ENCODE results near the gene DLGAP1. TPM values are rescaled to one million over a fixed set of nuclear protein-coding genes. Genes with fewer than 3 reads are reported as not detected.

The DLGAP1 gene
- total and polyA plus RNA-seq, 2 of the 8 experiments (the other 6 are each of a cell fraction or from before 2014, with no cell fraction given) = 11.8 to 16.9 TPM

GRCh38 chr18:4450065-4450658 lies 4.9 kb downstream of the DLGAP1 start:
- Histone ChIP-seq H2BK15ac (ENCODE audit: low read length) (no peak overlapping the region), H3K27me3 (replicated peaks in 1 of 4; ENCODE audit: control insufficient read depth in 3 of 4, extremely low read depth in 1 of 4, insufficient read depth in 3 of 4, low read length in 3 of 4) (no peaks in the 10 kb centered on the region), H3K9me3 (ENCODE audit: insufficient read depth in 2 of 2, low read depth in 1 of 2, low read length in 1 of 2) (no peaks in the 10 kb centered on the region), H2BK120ac (replicated peaks; ENCODE audit: low read depth, low read length) (no peak overlapping the region), H3K4me3 (ENCODE audit: extremely low read depth in 1 of 4, insufficient read depth in 2 of 4, low read depth in 3 of 4, low read length in 4 of 4) (no peak overlapping the region), H4K20me1 (replicated peaks in 1 of 2; ENCODE audit: control insufficient read depth in 1 of 2, insufficient read depth in 2 of 2, low read length in 2 of 2) (peaks cover 5 to 9% of the 10 kb centered on the region in 2 experiments), H3K79me1 (ENCODE audit: low read depth, low read length) (peaks cover 6% of the 10 kb centered on the region; the same call in 1 of the 2 replicates), H3K79me2 (ENCODE audit: control insufficient read depth in 1 of 2, insufficient read depth in 2 of 2, low read length in 2 of 2) (peaks cover 0 to 83% of the 10 kb centered on the region in 2 experiments; a peak in 3 of 4 replicates), H2AK5ac (ENCODE audit: low read depth, low read length) (no peak overlapping the region), H3K4me2 (ENCODE audit: insufficient read depth in 1 of 2, low read depth in 2 of 2, low read length in 2 of 2) (peak overlapping the region in 1 of 2 experiments; percentile 7; a peak in 1 of 4 replicates), H3K9ac (replicated peaks in 1 of 4; ENCODE audit: extremely low read depth in 1 of 4, low read depth in 3 of 4, low read length in 3 of 4) (no peak overlapping the region), H3K23me2 (ENCODE audit: low read depth, low read length) (peaks cover 12% of the 10 kb centered on the region), H2BK12ac (ENCODE audit: low read depth, low read length) (no peak overlapping the region), H3K18ac (ENCODE audit: extremely low read depth, low read length) (no peak overlapping the region), H3K4me1 (replicated peaks in 1 of 4; ENCODE audit: control insufficient read depth in 3 of 4, insufficient read depth in 4 of 4, low read length in 3 of 4) (peaks cover 0 to 19% (median 14%) of the 10 kb centered on the region in 4 experiments; a peak in 4 of 7 replicates), H4K91ac (replicated peaks; ENCODE audit: insufficient read length, low read length) (no peak overlapping the region), H4K8ac (ENCODE audit: extremely low read depth, insufficient read depth, low read length) (no peak overlapping the region), H3K36me3 (ENCODE audit: control insufficient read depth in 2 of 4, insufficient read depth in 4 of 4, low read length in 3 of 4) (no peaks in the 10 kb centered on the region), H3K4ac (replicated peaks; ENCODE audit: insufficient read length, low read depth, low read length) (no peak overlapping the region), H3K56ac (replicated peaks; ENCODE audit: insufficient read length, low read depth, low read length) (no peak overlapping the region), H3K14ac (ENCODE audit: insufficient read length) (no peak overlapping the region), H2BK20ac (ENCODE audit: low read length) (no peak overlapping the region), H2AFZ (ENCODE audit: low read length) (no peak overlapping the region), H2BK5ac (ENCODE audit: low read depth, low read length) (no peak overlapping the region), H3K23ac (ENCODE audit: insufficient read length) (no peak overlapping the region), H3K27ac (ENCODE audit: low read depth, low read length) (no peak overlapping the region), H4K5ac (ENCODE audit: insufficient read length, low read depth, low read length) (no peak overlapping the region)
- FAIRE-seq = no peak
- CTCF ChIA-PET (ENCODE audit: partially characterized antibody) = interaction anchor here (0.7 to 1.7 kb wide), 4 partner anchors 9 to 343 kb away, joined by 3 to 5 read pairs (median 4); no protein-coding TSS in a partner anchor
- no peak for DNase-seq (ENCODE audit: low read depth in 1 of 2, low spot score in 2 of 2)
- TF ChIP-seq SP1 (IDR thresholded peaks at IDR 0.05; ENCODE audit: low read depth, low read length) = no peak
- no peak for TF ChIP-seq MAX (IDR thresholded peaks at IDR 0.05)
- TF ChIP-seq BRCA1 (IDR thresholded peaks at IDR 0.05; ENCODE audit: low read depth, low read length) = no peak
- TF ChIP-seq CTCF (IDR thresholded peaks at IDR 0.05; ENCODE audit: control extremely low read depth in 1 of 3, insufficient read depth in 1 of 3, low read depth in 1 of 3, low read length in 3 of 3) = peak in 1 of 3 experiments; percentile 3; a peak in 1 of 4 replicates
- no peak for TF ChIP-seq SP4 (IDR thresholded peaks at IDR 0.05; ENCODE audit: low read length)
- TF ChIP-seq RAD21 (IDR thresholded peaks at IDR 0.05 in 1 of 2, conservative IDR thresholded peaks at IDR 0.05 in 1 of 2; ENCODE audit: low read depth in 2 of 2, low read length in 2 of 2) = peak in 1 of 2 experiments; percentile 33; a peak in 2 of 4 replicates
- POLR2A ChIA-PET (ENCODE audit: partially characterized antibody) = no interaction called here
- 53% methylated on average over 2 of the region's 2 CpGs; no CpG with 5 or more reads in 1 of the 2 experiments for WGBS, 2 experiments (ENCODE audit: extremely low coverage in 1 of 2, insufficient coverage in 1 of 2, insufficient read length in 1 of 2, insufficient replicate concordance in 2 of 2, low coverage in 1 of 2, low lambda C conversion rate in 2 of 2, missing lambda C conversion rate in 1 of 2)
